Esophagus muscularis mucosa (tissue), 4 donors: ENCODE results near the gene NEK9.

Experiments used
- EP300 ChIP-seq: sonication (generic); formaldehyde crosslinking; IDR thresholded peaks from one replicate; pipeline ENCODE4 v1.6.1; 2017; ENCODE audit warnings: antibody characterized with exemption
- POLR2A ChIP-seq: fragments of 450-650 bp; IDR thresholded peaks from one replicate; pipeline ENCODE4 v1.6.1; 2017; ENCODE audit warnings: antibody characterized with exemption, moderate library complexity, mild to moderate bottlenecking, low read depth
- POLR2AphosphoS5 ChIP-seq, 2 donors: sonication (generic); formaldehyde crosslinking; IDR thresholded peaks; one replicate each; pipeline ENCODE4 v1.6.1; 2017; ENCODE audit warnings: antibody characterized with exemption in 2 of 2
- TF ChIP-seq, protein P1 (sequence below), 3 experiments: fragments of 200-600 bp in 2 of 3; fragments of 450-650 bp in 1 of 3; sonication (generic) in 2 of 3; IDR thresholded peaks; one replicate each; pipeline ENCODE4 v1.5.1; 2017 to 2019; ENCODE audit warnings: antibody characterized with exemption in 3 of 3, mild to moderate bottlenecking in 2 of 3, moderate library complexity in 1 of 3

DNA sequence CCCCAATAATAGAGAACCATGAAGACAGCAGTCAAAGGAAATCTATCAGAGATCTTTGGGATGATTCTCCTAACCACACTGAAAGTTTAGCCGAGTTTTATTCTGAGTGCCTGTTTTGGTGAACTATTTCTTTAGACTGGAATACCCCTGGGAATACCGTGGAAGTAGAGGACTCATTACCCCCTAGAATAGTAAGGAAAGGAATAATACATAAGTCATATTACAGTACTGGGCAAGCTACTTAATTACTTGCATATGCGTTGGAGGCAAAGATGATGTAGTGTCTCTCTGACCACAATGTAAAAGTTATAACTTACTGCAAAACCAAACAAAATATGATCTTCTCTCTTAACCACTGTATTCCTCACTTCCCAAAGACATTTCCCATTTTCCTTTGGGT, 32.0 kb downstream of the NEK9 start:
- TF ChIP-seq, protein P1, sequence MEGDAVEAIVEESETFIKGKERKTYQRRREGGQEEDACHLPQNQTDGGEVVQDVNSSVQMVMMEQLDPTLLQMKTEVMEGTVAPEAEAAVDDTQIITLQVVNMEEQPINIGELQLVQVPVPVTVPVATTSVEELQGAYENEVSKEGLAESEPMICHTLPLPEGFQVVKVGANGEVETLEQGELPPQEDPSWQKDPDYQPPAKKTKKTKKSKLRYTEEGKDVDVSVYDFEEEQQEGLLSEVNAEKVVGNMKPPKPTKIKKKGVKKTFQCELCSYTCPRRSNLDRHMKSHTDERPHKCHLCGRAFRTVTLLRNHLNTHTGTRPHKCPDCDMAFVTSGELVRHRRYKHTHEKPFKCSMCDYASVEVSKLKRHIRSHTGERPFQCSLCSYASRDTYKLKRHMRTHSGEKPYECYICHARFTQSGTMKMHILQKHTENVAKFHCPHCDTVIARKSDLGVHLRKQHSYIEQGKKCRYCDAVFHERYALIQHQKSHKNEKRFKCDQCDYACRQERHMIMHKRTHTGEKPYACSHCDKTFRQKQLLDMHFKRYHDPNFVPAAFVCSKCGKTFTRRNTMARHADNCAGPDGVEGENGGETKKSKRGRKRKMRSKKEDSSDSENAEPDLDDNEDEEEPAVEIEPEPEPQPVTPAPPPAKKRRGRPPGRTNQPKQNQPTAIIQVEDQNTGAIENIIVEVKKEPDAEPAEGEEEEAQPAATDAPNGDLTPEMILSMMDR (IDR thresholded peaks at IDR 0.05): no peak
- TF ChIP-seq POLR2AphosphoS5 (IDR thresholded peaks at IDR 0.05) (no peak), POLR2A (no peak), EP300 (no peak)
